Liver (tissue), 9 donors: ENCODE measurements around the gene VEGFB. TPM values are rescaled to one million over a fixed set of nuclear protein-coding genes. Genes with fewer than 3 reads are reported as not detected.

Experiments
- DNase-seq: peaks from one replicate; pipeline ENCODE4 v3.0.0-alpha.2; 2017; ENCODE audit warnings: low spot score
- H3K27ac ChIP-seq, 2 donors: one replicate each; pipeline ENCODE4 v1.7.0; 2013; ENCODE audit warnings: inconsistent platforms in 2 of 2, low read length in 2 of 2, control low read depth in 1 of 2, low read depth in 1 of 2, mild to moderate bottlenecking in 1 of 2
- H3K27me3 ChIP-seq, 4 donors: one replicate each; pipeline versions ENCODE4 v1.6.1 to v1.7.0; 2013; ENCODE audit warnings: low read length in 3 of 4, inconsistent platforms in 1 of 4, mild to moderate bottlenecking in 1 of 4, moderate library complexity in 1 of 4; ENCODE audit not compliant: control insufficient read depth in 4 of 4, insufficient read depth in 4 of 4
- H3K36me3 ChIP-seq, 4 donors: one replicate each; pipeline versions ENCODE4 v1.6.1 to v1.7.0; 2013; ENCODE audit warnings: low read length in 3 of 4, mild to moderate bottlenecking in 3 of 4, low read depth in 1 of 4, moderate library complexity in 1 of 4; ENCODE audit not compliant: control insufficient read depth in 4 of 4, insufficient read depth in 3 of 4
- H3K4me1 ChIP-seq, 4 donors: one replicate each; pipeline versions ENCODE4 v1.6.1 to v1.7.0; 2013; ENCODE audit warnings: low read length in 3 of 4, mild to moderate bottlenecking in 3 of 4, moderate library complexity in 1 of 4; ENCODE audit not compliant: control insufficient read depth in 4 of 4, insufficient read depth in 4 of 4
- H3K4me3 ChIP-seq, 3 donors: one replicate each; pipeline versions ENCODE4 v1.6.1 to v1.7.0; 2013; ENCODE audit warnings: low read length in 3 of 3, control low read depth in 1 of 3, low read depth in 1 of 3, mild to moderate bottlenecking in 1 of 3
- H3K9ac ChIP-seq, 2 donors: one replicate each; pipeline ENCODE4 v1.7.0; 2013; ENCODE audit warnings: low read length in 2 of 2, mild to moderate bottlenecking in 2 of 2, moderate library complexity in 2 of 2, control low read depth in 1 of 2, low read depth in 1 of 2
- H3K9me3 ChIP-seq, 4 donors: one replicate each; pipeline versions ENCODE4 v1.6.1 to v1.7.0; 2013; ENCODE audit warnings: low read length in 3 of 4; ENCODE audit not compliant: control insufficient read depth in 4 of 4
- EGR1 ChIP-seq, 2 donors: IDR thresholded peaks; 2 replicates each; pipeline ENCODE4 v1.6.1; 2016 to 2018; ENCODE audit warnings: antibody characterized with exemption in 2 of 2, low read depth in 2 of 2
- FOXA1 ChIP-seq: IDR thresholded peaks from 2 replicates; pipeline ENCODE4 v1.6.1; 2016; ENCODE audit warnings: antibody characterized with exemption
- FOXA2 ChIP-seq: IDR thresholded peaks from 2 replicates; pipeline ENCODE4 v1.6.1; 2016; ENCODE audit warnings: antibody characterized with exemption
- GABPA ChIP-seq, 2 donors: IDR thresholded peaks in 1 of 2; conservative IDR thresholded peaks in 1 of 2; 2 replicates each; pipeline ENCODE4 v1.6.1; 2016; ENCODE audit warnings: antibody characterized with exemption in 2 of 2, mild to moderate bottlenecking in 1 of 2, moderate library complexity in 1 of 2
- HNF4A ChIP-seq, 2 donors: conservative IDR thresholded peaks; 2 replicates each; pipeline ENCODE4 v1.6.1; 2016; ENCODE audit warnings: antibody characterized with exemption in 2 of 2, mild to moderate bottlenecking in 2 of 2
- HNF4G ChIP-seq: IDR thresholded peaks from 2 replicates; pipeline ENCODE4 v1.6.1; 2016; ENCODE audit warnings: antibody characterized with exemption
- JUND ChIP-seq, 2 donors: IDR thresholded peaks; 2 replicates each; pipeline ENCODE4 v1.6.1; 2016; ENCODE audit warnings: antibody characterized with exemption in 2 of 2
- MAX ChIP-seq: IDR thresholded peaks from 2 replicates; pipeline ENCODE4 v1.6.1; 2016; ENCODE audit warnings: antibody characterized with exemption
- NR2F2 ChIP-seq: IDR thresholded peaks from 2 replicates; pipeline ENCODE4 v1.6.1; 2016; ENCODE audit warnings: antibody characterized with exemption
- RAD21 ChIP-seq, 2 donors: IDR thresholded peaks; 2 replicates each; pipeline ENCODE4 v1.6.1; 2016; ENCODE audit warnings: antibody characterized with exemption in 2 of 2, mild to moderate bottlenecking in 2 of 2
- RXRA ChIP-seq, 2 donors: IDR thresholded peaks; 2 replicates each; pipeline ENCODE4 v1.6.1; 2017 to 2018; ENCODE audit warnings: antibody characterized with exemption in 2 of 2, mild to moderate bottlenecking in 1 of 2
- SP1 ChIP-seq: IDR thresholded peaks from 2 replicates; pipeline ENCODE4 v1.6.1; 2018; ENCODE audit warnings: antibody characterized with exemption, mild to moderate bottlenecking
- TAF1 ChIP-seq: conservative IDR thresholded peaks from 2 replicates; pipeline ENCODE4 v1.6.1; 2016; ENCODE audit warnings: antibody characterized with exemption, mild to moderate bottlenecking
- YY1 ChIP-seq: IDR thresholded peaks from 2 replicates; pipeline ENCODE4 v1.6.1; 2016; ENCODE audit warnings: antibody characterized with exemption, mild to moderate bottlenecking
- ZBTB33 ChIP-seq: IDR thresholded peaks from 2 replicates; pipeline ENCODE4 v1.6.1; 2016; ENCODE audit warnings: antibody characterized with exemption
- WGBS: extraction: QIAGEN DNeasy Blood & Tissue Kit; methylation state at CpG from one replicate; pipeline ENCODE4 v1.1.7; 2013; 5-methylcytosine and 5-hydroxymethylcytosine counted together
- polyA plus RNA-seq, 2 donors: library from polyadenylated mRNA; stranded (reverse) in 1 of 2; unstranded in 1 of 2; fragments of 200-250 nt in 1 of 2; fragments of >200 nt in 1 of 2; fragmentation: Nextera tagmentation in 1 of 2; extraction: Ambion mirVana in 1 of 2; gene quantifications; one replicate each; pipeline versions ENCODE4 v1.2.1 to v1.2.3, GENCODE V29; 2013 to 2015
- total RNA-seq, 2 donors: library from RNA; depleted of rRNA; stranded (reverse); fragments of >200 nt; gene quantifications; one replicate each; pipeline ENCODE4 v1.2.3, GENCODE V29; 2014
- TF ChIP-seq, protein P1 (sequence below): IDR thresholded peaks from 2 replicates; pipeline ENCODE4 v1.6.1; 2016; ENCODE audit warnings: antibody characterized with exemption
- TF ChIP-seq, protein P2 (sequence below): fragments of 150-350 bp; IDR thresholded peaks from 2 replicates; pipeline ENCODE4 v1.5.1; 2017; ENCODE audit warnings: improper control_type of control experiment, low read depth, low read length; ENCODE audit not compliant: missing input control
- TF ChIP-seq, protein P3 (sequence below): IDR thresholded peaks from 2 replicates; pipeline ENCODE4 v1.6.1; 2016; ENCODE audit warnings: antibody characterized with exemption, mild to moderate bottlenecking
- donor health status: healthy.
- donor health status: healthy.
- donor health status: healthy.
- donor health status: healthy.
- donor health status: healthy.

Gene VEGFB
- total and polyA plus RNA-seq, 4 donors: 3.6 to 17.3 (median 10.7) TPM

GRCh38 chr11:64219755-64220154, 14.6 kb upstream of the VEGFB start:
- 95% methylated on average over 10 of the region's 10 CpGs for WGBS
- DNase-seq: no peak
- no peaks in the 10 kb centered on the region for H3K27me3 ChIP-seq
- no peak overlapping the region for H3K9ac ChIP-seq
- H3K4me3 ChIP-seq: no peak overlapping the region
- H3K27ac ChIP-seq: no peak overlapping the region
- TF ChIP-seq MAX: no peak
- TF ChIP-seq HNF4G: no peak
- no peak for TF ChIP-seq RAD21 (IDR thresholded peaks at IDR 0.05)
- no peak for TF ChIP-seq YY1
- TF ChIP-seq, protein P1, sequence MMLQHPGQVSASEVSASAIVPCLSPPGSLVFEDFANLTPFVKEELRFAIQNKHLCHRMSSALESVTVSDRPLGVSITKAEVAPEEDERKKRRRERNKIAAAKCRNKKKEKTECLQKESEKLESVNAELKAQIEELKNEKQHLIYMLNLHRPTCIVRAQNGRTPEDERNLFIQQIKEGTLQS: no peak
- no peak for TF ChIP-seq GABPA (IDR thresholded peaks at IDR 0.05 in 1 of 2, conservative IDR thresholded peaks at IDR 0.05 in 1 of 2)
- TF ChIP-seq EGR1 (IDR thresholded peaks at IDR 0.05; ENCODE audit: low read depth in 2 of 2): no peak
- no peak for TF ChIP-seq ZBTB33
- TF ChIP-seq, protein P2, sequence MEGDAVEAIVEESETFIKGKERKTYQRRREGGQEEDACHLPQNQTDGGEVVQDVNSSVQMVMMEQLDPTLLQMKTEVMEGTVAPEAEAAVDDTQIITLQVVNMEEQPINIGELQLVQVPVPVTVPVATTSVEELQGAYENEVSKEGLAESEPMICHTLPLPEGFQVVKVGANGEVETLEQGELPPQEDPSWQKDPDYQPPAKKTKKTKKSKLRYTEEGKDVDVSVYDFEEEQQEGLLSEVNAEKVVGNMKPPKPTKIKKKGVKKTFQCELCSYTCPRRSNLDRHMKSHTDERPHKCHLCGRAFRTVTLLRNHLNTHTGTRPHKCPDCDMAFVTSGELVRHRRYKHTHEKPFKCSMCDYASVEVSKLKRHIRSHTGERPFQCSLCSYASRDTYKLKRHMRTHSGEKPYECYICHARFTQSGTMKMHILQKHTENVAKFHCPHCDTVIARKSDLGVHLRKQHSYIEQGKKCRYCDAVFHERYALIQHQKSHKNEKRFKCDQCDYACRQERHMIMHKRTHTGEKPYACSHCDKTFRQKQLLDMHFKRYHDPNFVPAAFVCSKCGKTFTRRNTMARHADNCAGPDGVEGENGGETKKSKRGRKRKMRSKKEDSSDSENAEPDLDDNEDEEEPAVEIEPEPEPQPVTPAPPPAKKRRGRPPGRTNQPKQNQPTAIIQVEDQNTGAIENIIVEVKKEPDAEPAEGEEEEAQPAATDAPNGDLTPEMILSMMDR: no peak
- TF ChIP-seq NR2F2: no peak
- TF ChIP-seq HNF4A (conservative IDR thresholded peaks at IDR 0.05): no peak
- TF ChIP-seq RXRA (IDR thresholded peaks at IDR 0.05): no peak
- TF ChIP-seq FOXA2: no peak
- no peak for TF ChIP-seq TAF1
- no peak for TF ChIP-seq JUND (IDR thresholded peaks at IDR 0.05)
- TF ChIP-seq, protein P3, sequence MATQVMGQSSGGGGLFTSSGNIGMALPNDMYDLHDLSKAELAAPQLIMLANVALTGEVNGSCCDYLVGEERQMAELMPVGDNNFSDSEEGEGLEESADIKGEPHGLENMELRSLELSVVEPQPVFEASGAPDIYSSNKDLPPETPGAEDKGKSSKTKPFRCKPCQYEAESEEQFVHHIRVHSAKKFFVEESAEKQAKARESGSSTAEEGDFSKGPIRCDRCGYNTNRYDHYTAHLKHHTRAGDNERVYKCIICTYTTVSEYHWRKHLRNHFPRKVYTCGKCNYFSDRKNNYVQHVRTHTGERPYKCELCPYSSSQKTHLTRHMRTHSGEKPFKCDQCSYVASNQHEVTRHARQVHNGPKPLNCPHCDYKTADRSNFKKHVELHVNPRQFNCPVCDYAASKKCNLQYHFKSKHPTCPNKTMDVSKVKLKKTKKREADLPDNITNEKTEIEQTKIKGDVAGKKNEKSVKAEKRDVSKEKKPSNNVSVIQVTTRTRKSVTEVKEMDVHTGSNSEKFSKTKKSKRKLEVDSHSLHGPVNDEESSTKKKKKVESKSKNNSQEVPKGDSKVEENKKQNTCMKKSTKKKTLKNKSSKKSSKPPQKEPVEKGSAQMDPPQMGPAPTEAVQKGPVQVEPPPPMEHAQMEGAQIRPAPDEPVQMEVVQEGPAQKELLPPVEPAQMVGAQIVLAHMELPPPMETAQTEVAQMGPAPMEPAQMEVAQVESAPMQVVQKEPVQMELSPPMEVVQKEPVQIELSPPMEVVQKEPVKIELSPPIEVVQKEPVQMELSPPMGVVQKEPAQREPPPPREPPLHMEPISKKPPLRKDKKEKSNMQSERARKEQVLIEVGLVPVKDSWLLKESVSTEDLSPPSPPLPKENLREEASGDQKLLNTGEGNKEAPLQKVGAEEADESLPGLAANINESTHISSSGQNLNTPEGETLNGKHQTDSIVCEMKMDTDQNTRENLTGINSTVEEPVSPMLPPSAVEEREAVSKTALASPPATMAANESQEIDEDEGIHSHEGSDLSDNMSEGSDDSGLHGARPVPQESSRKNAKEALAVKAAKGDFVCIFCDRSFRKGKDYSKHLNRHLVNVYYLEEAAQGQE: no peak
- no peak for TF ChIP-seq SP1
- TF ChIP-seq FOXA1: no peak
- H3K4me1 ChIP-seq: peaks cover 7 to 16% (median 14%) of the 10 kb centered on the region in 4 donors
- no peaks in the 10 kb centered on the region for H3K9me3 ChIP-seq
- H3K36me3 ChIP-seq: peaks cover 0 to 27% (median 9%) of the 10 kb centered on the region in 4 donors
